HepG2 (cell line): ENCODE data around the gene WDR48. TPM values are rescaled to one million over a fixed set of nuclear protein-coding genes. Genes with fewer than 3 reads are reported as not detected.
A peak's percentile ranks its signal among the peaks of the same experiment; 100 is the strongest.

Experiments
- DDIT3 ChIP-seq: sonication (generic); formaldehyde crosslinking; IDR thresholded peaks from 2 replicates; pipeline ENCODE4 v1.4.0; 2020; ENCODE audit warnings: mild to moderate bottlenecking, missing genetic modification reagents
- FOXA3 ChIP-seq: IDR thresholded peaks from 2 replicates; pipeline ENCODE4 v1.6.1; 2016; ENCODE audit warnings: missing genetic modification reagents, missing compliant biosample characterization
- HNF4G ChIP-seq, 2 experiments: sonication (generic) in 1 of 2; formaldehyde crosslinking in 1 of 2; IDR thresholded peaks; 2 replicates each; pipeline versions ENCODE4 v1.4.0 to v1.6.1; 2011 to 2020; ENCODE audit warnings: borderline replicate concordance in 2 of 2, low read depth in 2 of 2, mild to moderate bottlenecking in 2 of 2, low read length in 1 of 2, missing genetic modification reagents in 1 of 2, moderate library complexity in 1 of 2
- KAT8 ChIP-seq: IDR thresholded peaks from 2 replicates; pipeline ENCODE4 v1.6.1; 2016; ENCODE audit warnings: missing genetic modification reagents, missing compliant biosample characterization
- KMT2A ChIP-seq: sonication (generic); formaldehyde crosslinking; IDR thresholded peaks from 2 replicates; pipeline ENCODE4 v1.4.0; 2020; ENCODE audit warnings: missing genetic modification reagents
- MXD4 ChIP-seq: IDR thresholded peaks from 2 replicates; pipeline ENCODE4 v1.6.1; 2016; ENCODE audit warnings: mild to moderate bottlenecking, missing biosample characterization, missing genetic modification reagents
- NFRKB ChIP-seq: fragments of 450-650 bp; IDR thresholded peaks from 2 replicates; pipeline ENCODE4 v1.6.1; 2017
- PLSCR1 ChIP-seq: sonication (generic); formaldehyde crosslinking; IDR thresholded peaks from 2 replicates; pipeline ENCODE4 v1.5.0; 2020; ENCODE audit warnings: missing genetic modification reagents, mild to moderate bottlenecking, borderline replicate concordance
- SIX1 ChIP-seq: sonication (generic); formaldehyde crosslinking; IDR thresholded peaks from 2 replicates; pipeline ENCODE4 v1.4.0; 2020; ENCODE audit warnings: missing genetic modification reagents, borderline replicate concordance
- SIX4 ChIP-seq: sonication (generic); formaldehyde crosslinking; IDR thresholded peaks from 2 replicates; pipeline ENCODE4 v1.4.0; 2020; ENCODE audit warnings: missing genetic modification reagents
- SMARCE1 ChIP-seq: fragments of 450-650 bp; IDR thresholded peaks from 2 replicates; pipeline ENCODE4 v1.6.1; 2017; ENCODE audit warnings: borderline replicate concordance
- ZBTB1 ChIP-seq: sonication (generic); formaldehyde crosslinking; IDR thresholded peaks from 2 replicates; pipeline ENCODE4 v1.4.0; 2020; ENCODE audit warnings: missing genetic modification reagents, borderline replicate concordance
- ZFP90 ChIP-seq: sonication (generic); formaldehyde crosslinking; IDR thresholded peaks from 2 replicates; pipeline ENCODE4 v1.8.0; 2022; ENCODE audit warnings: missing genetic modification reagents, mild to moderate bottlenecking, inconsistent platforms, borderline replicate concordance
- ZFY ChIP-seq: sonication (generic); formaldehyde crosslinking; IDR thresholded peaks from 2 replicates; pipeline ENCODE4 v1.4.0; 2020; ENCODE audit warnings: missing genetic modification reagents
- ZNF18 ChIP-seq: sonication (generic); formaldehyde crosslinking; IDR thresholded peaks from 2 replicates; pipeline ENCODE4 v1.8.0; 2022; ENCODE audit warnings: mild to moderate bottlenecking, missing genetic modification reagents; ENCODE audit not compliant: insufficient replicate concordance
- ZNF30 ChIP-seq: sonication (generic); formaldehyde crosslinking; IDR thresholded peaks from 2 replicates; pipeline ENCODE4 v1.5.0; 2020; ENCODE audit warnings: mild to moderate bottlenecking, missing genetic modification reagents
- ZNF543 ChIP-seq: sonication (generic); formaldehyde crosslinking; IDR thresholded peaks from 2 replicates; pipeline ENCODE4 v1.4.0; 2020; ENCODE audit warnings: mild to moderate bottlenecking, missing genetic modification reagents
- ZNF670 ChIP-seq: sonication (generic); formaldehyde crosslinking; IDR thresholded peaks from 2 replicates; pipeline ENCODE4 v1.8.0; 2022; ENCODE audit warnings: mild to moderate bottlenecking, missing genetic modification reagents, borderline replicate concordance
- ZNF768 ChIP-seq: sonication (generic); formaldehyde crosslinking; IDR thresholded peaks from 2 replicates; pipeline ENCODE4 v1.4.0; 2020; ENCODE audit warnings: missing genetic modification reagents
- ZNF782 ChIP-seq: sonication (generic); formaldehyde crosslinking; IDR thresholded peaks from 2 replicates; pipeline ENCODE4 v1.4.0; 2020; ENCODE audit warnings: missing genetic modification reagents, mild to moderate bottlenecking, borderline replicate concordance
- ZSCAN9 ChIP-seq: IDR thresholded peaks from 2 replicates; pipeline ENCODE4 v1.6.1; 2016; ENCODE audit warnings: borderline replicate concordance
- polyA plus RNA-seq, 8 experiments: library from polyadenylated mRNA; depleted of rRNA in 3 of 8; stranded (reverse) in 7 of 8; unstranded in 1 of 8; fragments of >200 nt; fragmentation: Illumina TruSeq in 4 of 8; extraction: Trizol in 4 of 8; gene quantifications; 2 replicates each; pipeline versions ENCODE4 v1.2.1 to v1.2.3, GENCODE V29; 2011 to 2016; ENCODE audit warnings: low read depth in 4 of 8, missing spikeins in 1 of 8, mixed read lengths in 1 of 8; ENCODE audit not compliant: insufficient read depth in 1 of 8
- total RNA-seq, 5 experiments: library from RNA; depleted of rRNA; stranded (reverse); fragments of >200 nt; fragmentation: Illumina TruSeq; extraction: Trizol; gene quantifications; 2 replicates each; pipeline ENCODE4 v1.2.3, GENCODE V29; 2016; ENCODE audit warnings: low read depth in 1 of 5
- TF ChIP-seq, protein P1 (sequence below): sonication (generic); formaldehyde crosslinking; IDR thresholded peaks from 2 replicates; pipeline ENCODE4 v1.5.1; 2020; ENCODE audit warnings: mild to moderate bottlenecking, missing genetic modification reagents, borderline replicate concordance
- TF ChIP-seq, protein P2 (sequence below): sonication (generic); formaldehyde crosslinking; IDR thresholded peaks from 2 replicates; pipeline ENCODE4 v1.4.0; 2020; ENCODE audit warnings: mild to moderate bottlenecking, low read depth, missing genetic modification reagents

The WDR48 gene
- total and polyA plus RNA-seq, 2 of the 13 experiments (the other 11 are each of a cell fraction or from before 2014, with no cell fraction given), result 29.2 to 31.2 TPM

- no peak; the same call in 1 of the 2 replicates for TF ChIP-seq PLSCR1 (CRISPR knock-in tag)
- TF ChIP-seq, protein P1, sequence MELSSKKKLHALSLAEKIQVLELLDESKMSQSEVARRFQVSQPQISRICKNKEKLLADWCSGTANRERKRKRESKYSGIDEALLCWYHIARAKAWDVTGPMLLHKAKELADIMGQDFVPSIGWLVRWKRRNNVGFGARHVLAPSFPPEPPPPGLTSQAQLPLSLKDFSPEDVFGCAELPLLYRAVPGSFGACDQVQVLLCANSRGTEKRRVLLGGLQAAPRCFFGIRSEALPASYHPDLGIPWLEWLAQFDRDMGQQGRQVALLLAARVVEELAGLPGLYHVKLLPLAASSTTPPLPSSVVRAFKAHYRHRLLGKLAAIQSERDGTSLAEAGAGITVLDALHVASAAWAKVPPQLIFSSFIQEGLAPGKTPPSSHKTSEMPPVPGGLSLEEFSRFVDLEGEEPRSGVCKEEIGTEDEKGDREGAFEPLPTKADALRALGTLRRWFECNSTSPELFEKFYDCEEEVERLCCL (CRISPR knock-in tag), result no peak
- TF ChIP-seq HNF4G (IDR thresholded peaks at IDR 0.05; ENCODE audit: borderline replicate concordance, low read depth, low read length), result peak; percentile 59; the same call in 1 of the 2 replicates
- TF ChIP-seq HNF4G (CRISPR knock-in tag; IDR thresholded peaks at IDR 0.05; ENCODE audit: borderline replicate concordance, low read depth), result no peak
- peak; percentile 95 for TF ChIP-seq KAT8 (CRISPR knock-in tag)
- TF ChIP-seq ZSCAN9 (CRISPR knock-in tag), result peak; percentile 32
- TF ChIP-seq, protein P2, sequence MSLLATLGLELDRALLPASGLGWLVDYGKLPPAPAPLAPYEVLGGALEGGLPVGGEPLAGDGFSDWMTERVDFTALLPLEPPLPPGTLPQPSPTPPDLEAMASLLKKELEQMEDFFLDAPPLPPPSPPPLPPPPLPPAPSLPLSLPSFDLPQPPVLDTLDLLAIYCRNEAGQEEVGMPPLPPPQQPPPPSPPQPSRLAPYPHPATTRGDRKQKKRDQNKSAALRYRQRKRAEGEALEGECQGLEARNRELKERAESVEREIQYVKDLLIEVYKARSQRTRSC (CRISPR knock-in tag), result no peak
- TF ChIP-seq MXD4 (CRISPR knock-in tag), result peak; percentile 54; the same call in 1 of the 2 replicates
- no peak for TF ChIP-seq ZNF18 (CRISPR knock-in tag)
- TF ChIP-seq ZNF543 (CRISPR knock-in tag), result no peak
- TF ChIP-seq ZNF768 (CRISPR knock-in tag), result peak; percentile 63; the same call in 1 of the 2 replicates
- peak; percentile 94 for TF ChIP-seq ZFY (CRISPR knock-in tag)
- TF ChIP-seq SIX4 (CRISPR knock-in tag), result no peak
- no peak for TF ChIP-seq SMARCE1
- TF ChIP-seq KMT2A, result peak; percentile 77
- peak; percentile 81 for TF ChIP-seq ZFP90 (CRISPR knock-in tag)
- TF ChIP-seq ZNF670 (CRISPR knock-in tag), result no peak
- peak; percentile 100 for TF ChIP-seq FOXA3 (CRISPR knock-in tag)
- no peak for TF ChIP-seq SIX1 (CRISPR knock-in tag)
- TF ChIP-seq ZNF782 (CRISPR knock-in tag), result no peak
- no peak for TF ChIP-seq ZNF30 (CRISPR knock-in tag)
- TF ChIP-seq DDIT3 (CRISPR knock-in tag), result no peak
- TF ChIP-seq ZBTB1 (CRISPR knock-in tag), result no peak
- no peak for TF ChIP-seq NFRKB
Measured at GRCh38 chr3:39051649-39052561, at the start of gene WDR48, which contains the start of gene SCN11A (continued).
